Type B pancreatic cell (in vitro differentiated cells): ENCODE measurements around the gene SHROOM3. TPM values are rescaled to one million over a fixed set of nuclear protein-coding genes. Genes with fewer than 3 reads are reported as not detected.
A peak's percentile ranks its signal among the peaks of the same experiment; 100 is the strongest.

Experiments used
- DNase-seq: peaks from one replicate; pipeline ENCODE4 v3.0.0; 2021; ENCODE audit warnings: mixed read lengths; ENCODE audit not compliant: unreplicated experiment; ENCODE audit errors: extremely low spot score
- H3K27ac Mint-ChIP-seq: 2 replicates; pipeline ENCODE4 v1.8.0; 2021; ENCODE audit warnings: mild to moderate bottlenecking, mixed read lengths
- H3K27me3 Mint-ChIP-seq: 2 replicates; pipeline ENCODE4 v1.8.0; 2021; ENCODE audit warnings: mixed read lengths
- H3K36me3 Mint-ChIP-seq: 2 replicates; pipeline ENCODE4 v1.8.0; 2021; ENCODE audit warnings: mixed read lengths
- H3K4me1 Mint-ChIP-seq: one replicate; pipeline ENCODE4 v1.8.0; 2021; ENCODE audit warnings: mixed read lengths; ENCODE audit not compliant: unreplicated experiment
- H3K4me3 Mint-ChIP-seq: 2 replicates; pipeline ENCODE4 v1.8.0; 2021; ENCODE audit warnings: mild to moderate bottlenecking, mixed read lengths
- H3K9me3 Mint-ChIP-seq: 2 replicates; pipeline ENCODE4 v1.8.0; 2021; ENCODE audit warnings: mixed read lengths
- CTCF ChIP-seq: fragments of 200-600 bp; sonication (generic); conservative IDR thresholded peaks from 2 replicates; pipeline ENCODE4 v1.5.0; 2021; ENCODE audit warnings: antibody characterized with exemption, mild to moderate bottlenecking
- total RNA-seq: library from RNA; stranded (reverse); gene quantifications from 2 replicates; pipeline ENCODE4 v1.2.1, GENCODE V29; 2021; ENCODE audit warnings: low replicate concordance

Gene SHROOM3
- total RNA-seq, 1 donor from 2014 or later = 38.6 TPM

DNA sequence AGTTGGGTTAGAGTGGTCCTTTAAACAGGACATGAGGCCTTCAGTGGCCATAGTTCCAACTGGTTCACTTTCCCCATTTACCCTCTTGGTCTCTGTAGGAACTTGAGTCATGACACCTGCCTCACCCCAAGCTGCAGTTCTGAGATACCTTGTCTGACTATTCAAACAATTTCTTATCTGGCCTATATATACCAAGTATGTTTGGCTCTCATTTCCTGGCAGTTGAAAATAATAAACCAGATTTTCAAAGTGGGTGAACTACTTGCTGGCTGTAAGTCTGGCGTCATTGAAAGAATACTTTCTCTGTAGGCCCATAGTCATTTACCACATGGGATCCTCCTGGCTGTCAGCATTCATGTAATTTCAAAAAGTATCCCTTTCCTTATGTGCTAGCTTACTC lies 228.8 kb downstream of the SHROOM3 start:
- peaks cover 5% of the 10 kb centered on the region for H3K4me1 Mint-ChIP-seq
- H3K4me3 Mint-ChIP-seq = no peak overlapping the region
- peaks cover 4% of the 10 kb centered on the region for H3K36me3 Mint-ChIP-seq
- TF ChIP-seq CTCF = no peak
- H3K9me3 Mint-ChIP-seq = no peaks in the 10 kb centered on the region
- no peak for DNase-seq
- no peak overlapping the region for H3K27ac Mint-ChIP-seq
- no peaks in the 10 kb centered on the region for H3K27me3 Mint-ChIP-seq

DNA sequence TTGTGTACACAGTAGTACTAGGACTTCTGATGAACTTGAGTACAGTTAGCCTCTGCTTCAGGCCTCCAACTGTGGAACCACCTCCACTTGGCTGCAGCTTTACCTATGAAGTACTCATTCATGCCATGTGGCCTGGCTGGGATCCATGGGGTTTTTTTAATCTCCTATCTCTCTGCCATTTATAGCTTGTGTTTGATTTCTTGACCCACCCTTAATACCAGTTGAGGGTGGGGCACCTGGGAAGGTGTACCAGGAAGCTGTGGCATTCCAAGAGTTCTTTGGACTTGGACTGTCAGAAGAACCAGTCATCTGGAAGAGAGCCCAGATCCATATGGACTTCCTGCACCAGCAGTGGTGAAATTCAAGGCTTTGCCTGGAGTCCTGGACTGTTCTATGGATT lies 230.1 kb downstream of the SHROOM3 start:
- H3K4me1 Mint-ChIP-seq = peaks cover 5% of the 10 kb centered on the region
- H3K4me3 Mint-ChIP-seq = no peak overlapping the region
- DNase-seq = no peak
- H3K27me3 Mint-ChIP-seq = no peaks in the 10 kb centered on the region
- peaks cover 4% of the 10 kb centered on the region for H3K36me3 Mint-ChIP-seq
- H3K9me3 Mint-ChIP-seq = no peaks in the 10 kb centered on the region
- peak overlapping the region; percentile 59 for H3K27ac Mint-ChIP-seq
- TF ChIP-seq CTCF = no peak

DNA sequence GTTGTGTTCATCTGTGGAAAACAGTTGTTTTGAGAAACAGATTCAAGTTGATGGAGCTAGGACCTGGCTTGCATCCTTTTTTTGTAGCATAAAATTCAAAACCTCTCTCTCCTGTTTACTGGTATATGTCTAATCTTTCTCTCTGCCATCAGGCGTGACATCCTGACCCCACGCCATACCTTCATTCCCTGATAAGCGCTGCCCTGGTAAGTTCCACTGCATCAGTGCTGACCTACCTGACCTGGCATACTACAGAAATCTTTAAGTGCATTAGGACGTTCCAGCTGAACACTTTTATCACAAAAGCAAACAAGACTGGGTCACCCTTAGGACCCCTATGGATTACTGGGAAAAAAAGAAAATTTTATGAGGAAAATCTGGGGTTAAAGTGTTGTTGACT lies 230.7 kb downstream of the SHROOM3 start:
- TF ChIP-seq CTCF = no peak
- Mint-ChIP-seq H3K27me3 (no peaks in the 10 kb centered on the region), H3K36me3 (peaks cover 4% of the 10 kb centered on the region), H3K9me3 (no peaks in the 10 kb centered on the region), H3K27ac (no peak overlapping the region), H3K4me1 (peaks cover 5% of the 10 kb centered on the region), H3K4me3 (no peak overlapping the region)
- no peak for DNase-seq

DNA sequence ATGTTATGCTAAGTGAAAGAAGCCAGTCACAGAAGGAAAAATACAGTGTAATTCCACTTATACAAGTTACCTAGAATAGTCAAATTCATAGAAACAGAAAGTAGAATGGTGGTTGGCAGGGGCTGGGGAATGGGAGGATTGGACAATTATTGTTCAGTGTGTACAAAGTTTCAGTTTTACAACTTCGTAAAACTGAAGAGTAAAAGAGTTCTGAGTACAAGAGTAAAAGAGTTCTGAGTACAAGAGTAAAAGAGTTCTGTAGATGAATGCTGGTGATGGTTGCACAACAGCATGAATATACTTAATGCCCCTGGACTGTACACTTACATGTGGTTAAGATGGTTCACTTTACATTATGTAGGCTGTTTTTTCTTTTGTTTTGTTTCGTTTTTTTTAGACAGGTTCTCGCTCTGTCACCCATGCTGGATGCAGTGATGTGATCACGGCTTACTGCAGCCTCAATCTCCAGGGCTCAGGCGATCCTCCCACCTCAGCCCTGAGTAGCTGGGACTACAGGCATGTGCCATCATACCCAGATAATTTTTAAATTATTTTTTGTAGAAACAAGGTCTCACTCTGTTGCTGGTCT lies 232.0 kb downstream of the SHROOM3 start:
- Mint-ChIP-seq H3K27ac (peak overlapping the region; percentile 56), H3K9me3 (no peaks in the 10 kb centered on the region), H3K4me3 (no peak overlapping the region), H3K27me3 (no peaks in the 10 kb centered on the region), H3K4me1 (peaks cover 5% of the 10 kb centered on the region), H3K36me3 (peaks cover 4% of the 10 kb centered on the region)
- no peak for TF ChIP-seq CTCF
- DNase-seq = no peak

DNA sequence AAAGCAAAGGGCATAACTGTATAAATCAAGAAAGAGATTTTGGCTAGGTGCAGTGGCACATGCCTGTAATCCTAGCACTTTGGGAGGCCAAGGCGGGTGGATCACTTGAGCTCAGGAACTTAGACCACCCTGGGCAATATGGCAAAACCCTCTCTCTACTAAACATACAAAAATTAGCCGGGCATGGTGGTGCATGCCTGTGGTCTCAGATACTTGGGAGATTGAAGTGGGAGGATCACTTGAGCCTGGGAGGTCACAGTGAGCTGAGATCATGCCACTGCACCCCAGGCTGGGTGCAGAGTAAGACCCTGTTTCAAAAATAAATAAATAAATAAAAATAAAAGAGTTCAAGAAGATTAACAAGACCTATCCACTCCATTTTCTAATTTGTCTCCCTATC lies 235.6 kb downstream of the SHROOM3 start:
- Mint-ChIP-seq H3K27me3 (no peaks in the 10 kb centered on the region), H3K4me1 (peaks cover 10% of the 10 kb centered on the region), H3K4me3 (no peak overlapping the region), H3K9me3 (peaks cover 6% of the 10 kb centered on the region), H3K36me3 (peaks cover 4% of the 10 kb centered on the region), H3K27ac (no peak overlapping the region)
- no peak for TF ChIP-seq CTCF
- DNase-seq = no peak

DNA sequence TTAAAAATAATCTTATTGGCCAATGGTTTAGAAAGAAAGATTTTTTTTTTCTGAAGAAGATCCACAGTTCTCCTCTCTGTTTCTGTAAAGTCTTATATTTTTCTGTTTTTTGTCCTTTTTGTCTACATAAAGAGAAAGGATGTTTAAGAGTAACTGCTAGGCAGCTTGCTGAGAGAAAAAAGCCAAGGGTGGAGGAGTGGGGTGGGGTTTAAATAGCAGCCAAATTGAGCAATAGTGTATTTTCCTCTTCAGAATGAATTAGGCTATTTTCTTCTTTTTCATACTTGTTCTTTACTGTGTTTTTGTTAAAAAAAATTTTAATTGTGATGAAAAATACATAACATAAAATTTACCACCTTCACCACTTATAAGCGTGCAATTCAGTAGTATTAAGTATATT lies 238.3 kb downstream of the SHROOM3 start:
- DNase-seq = no peak
- no peak for TF ChIP-seq CTCF
- Mint-ChIP-seq H3K4me1 (peaks cover 6% of the 10 kb centered on the region), H3K27me3 (no peaks in the 10 kb centered on the region), H3K9me3 (peaks cover 14% of the 10 kb centered on the region), H3K27ac (no peak overlapping the region), H3K4me3 (no peak overlapping the region), H3K36me3 (peaks cover 6% of the 10 kb centered on the region)
